IMR-90 (cell line): ENCODE results near the gene SFTPB. TPM values are rescaled to one million over a fixed set of nuclear protein-coding genes. Genes with fewer than 3 reads are reported as not detected.

Experiments
- ATAC-seq: fragments of 200-7000 bp; cut with Tn5 transposase; 2 replicates; pipeline ENCODE4 v1.9.1; 2020; ENCODE audit warnings: low read depth, mild to moderate bottlenecking, moderate library complexity
- BruUV-seq: library from RNA; stranded (reverse); fragments of 400-500 nt; replicated peaks from 2 replicates; lab custom pipeline; 2021; lab: Mats Ljungman, UMichigan
- CTCF ChIA-PET: fragments of 300-600 bp; formaldehyde crosslinking; extraction: SDS; loops from one replicate; lab custom pipeline; 2021; ENCODE audit warnings: antibody characterized with exemption; lab: Yijun Ruan, JAX
- POLR2A ChIA-PET: fragments of 300-600 bp; sonication (Branson Sonifier 250); formaldehyde crosslinking; loops from one replicate; lab custom pipeline; 2022; ENCODE audit warnings: antibody characterized with exemption; ENCODE audit not compliant: unreplicated experiment; lab: Charles Lee
- DNase-seq: peaks from one replicate; pipeline ENCODE4 v3.0.0; 2013
- H2AFZ ChIP-seq: replicated peaks from 2 replicates; pipeline ENCODE3; 2013; ENCODE audit warnings: low read length, mild to moderate bottlenecking; ENCODE audit not compliant: poor library complexity
- H2AK5ac ChIP-seq: 2 replicates; pipeline ENCODE4 v1.6.1; 2013; ENCODE audit warnings: low read depth, low read length, inconsistent platforms
- H2AK9ac ChIP-seq: replicated peaks from 2 replicates; pipeline ENCODE3; 2013; ENCODE audit warnings: mild to moderate bottlenecking, low read depth, low read length, moderate library complexity; ENCODE audit not compliant: poor library complexity
- H2BK120ac ChIP-seq: 2 replicates; pipeline ENCODE4 v1.6.1; 2013; ENCODE audit warnings: low read depth, low read length, inconsistent platforms
- H2BK15ac ChIP-seq: 3 replicates; pipeline ENCODE4 v1.6.1; 2013; ENCODE audit warnings: low read depth, low read length, inconsistent platforms
- H2BK20ac ChIP-seq: 2 replicates; pipeline ENCODE4 v1.6.1; 2013; ENCODE audit warnings: low read depth, mild to moderate bottlenecking, inconsistent platforms, low read length, moderate library complexity
- H2BK5ac ChIP-seq: 2 replicates; pipeline ENCODE4 v1.6.1; 2013; ENCODE audit warnings: mild to moderate bottlenecking, low read depth, low read length, inconsistent platforms; ENCODE audit not compliant: poor library complexity, severe bottlenecking
- H3K14ac ChIP-seq: replicated peaks from 2 replicates; pipeline ENCODE4 v1.6.1; 2013; ENCODE audit warnings: low read depth, low read length, inconsistent platforms
- H3K18ac ChIP-seq: 2 replicates; pipeline ENCODE4 v1.6.1; 2013; ENCODE audit warnings: low read depth, low read length, control low read depth
- H3K23ac ChIP-seq: 2 replicates; pipeline ENCODE4 v1.6.1; 2013; ENCODE audit warnings: low read depth, low read length, inconsistent platforms
- H3K27ac ChIP-seq: 2 replicates; pipeline ENCODE4 v1.5.1; 2013; ENCODE audit warnings: mild to moderate bottlenecking, control low read depth, low read length; ENCODE audit not compliant: insufficient read depth
- H3K27me3 ChIP-seq: 2 replicates; pipeline ENCODE4 v1.6.1; 2013; ENCODE audit warnings: low read length; ENCODE audit not compliant: control insufficient read depth, insufficient read depth
- H3K36me3 ChIP-seq: 2 replicates; pipeline ENCODE4 v1.6.1; 2013; ENCODE audit warnings: low read length, mixed read lengths; ENCODE audit not compliant: control insufficient read depth, insufficient read depth
- H3K4ac ChIP-seq: 2 replicates; pipeline ENCODE4 v1.6.1; 2013; ENCODE audit warnings: low read depth, low read length, inconsistent platforms
- H3K4me1 ChIP-seq: 2 replicates; pipeline ENCODE4 v1.6.1; 2013; ENCODE audit warnings: low read length, mixed read lengths; ENCODE audit not compliant: control insufficient read depth, insufficient read depth
- H3K4me2 ChIP-seq: 2 replicates; pipeline ENCODE4 v1.6.1; 2013; ENCODE audit warnings: low read depth, mild to moderate bottlenecking, control low read depth, low read length, moderate library complexity
- H3K4me3 ChIP-seq: 2 replicates; pipeline ENCODE4 v1.5.1; 2013; ENCODE audit warnings: low read depth, mild to moderate bottlenecking, control low read depth, low read length, moderate library complexity; ENCODE audit not compliant: insufficient read depth
- H3K56ac ChIP-seq: 2 replicates; pipeline ENCODE4 v1.6.1; 2013; ENCODE audit warnings: low read length, inconsistent platforms; ENCODE audit not compliant: insufficient read depth; ENCODE audit errors: extremely low read depth
- H3K79me1 ChIP-seq, 2 experiments: 2 replicates each; pipeline ENCODE4 v1.6.1; 2013; ENCODE audit warnings: low read length in 2 of 2, inconsistent platforms in 1 of 2, low read depth in 1 of 2
- H3K9ac ChIP-seq: 2 replicates; pipeline ENCODE4 v1.6.1; 2013; ENCODE audit warnings: low read depth, low read length, control low read depth
- H3K9me1 ChIP-seq: 2 replicates; pipeline ENCODE4 v1.6.1; 2013; ENCODE audit warnings: low read length, inconsistent platforms; ENCODE audit not compliant: insufficient read depth
- H3K9me3 ChIP-seq: 2 replicates; pipeline ENCODE4 v1.6.1; 2013; ENCODE audit warnings: low read length; ENCODE audit not compliant: control insufficient read depth, insufficient read depth
- H4K20me1 ChIP-seq: 2 replicates; pipeline ENCODE4 v1.6.1; 2013; ENCODE audit warnings: low read length, inconsistent platforms; ENCODE audit not compliant: insufficient read depth
- H4K5ac ChIP-seq: 2 replicates; pipeline ENCODE4 v1.6.1; 2013; ENCODE audit warnings: mild to moderate bottlenecking, low read depth, low read length, control low read depth
- H4K8ac ChIP-seq, 2 experiments: 2 replicates each; pipeline ENCODE4 v1.6.1; 2013; ENCODE audit warnings: low read depth in 2 of 2, low read length in 2 of 2, control low read depth in 1 of 2, inconsistent platforms in 1 of 2
- H4K91ac ChIP-seq: 2 replicates; pipeline ENCODE4 v1.6.1; 2013; ENCODE audit warnings: low read depth, low read length, inconsistent platforms; ENCODE audit not compliant: insufficient read depth
- ELK1 ChIP-seq: fragments of 150-350 bp; IDR thresholded peaks from 2 replicates; pipeline ENCODE4 v1.6.1; 2016; ENCODE audit warnings: low read depth, mild to moderate bottlenecking, low read length, moderate library complexity, borderline replicate concordance
- MXI1 ChIP-seq: IDR thresholded peaks from 2 replicates; pipeline ENCODE4 v1.6.1; 2012; ENCODE audit warnings: low read depth, mild to moderate bottlenecking, low read length, moderate library complexity, borderline replicate concordance
- NFE2L2 ChIP-seq: fragments of 150-350 bp; IDR thresholded peaks from 2 replicates; pipeline ENCODE4 v1.6.1; 2016; ENCODE audit warnings: low read depth, mild to moderate bottlenecking, low read length
- RCOR1 ChIP-seq: IDR thresholded peaks from 2 replicates; pipeline ENCODE4 v1.6.1; 2012; ENCODE audit warnings: mild to moderate bottlenecking, low read length, improper control_type of control experiment; ENCODE audit not compliant: insufficient replicate concordance
- SMC3 ChIP-seq: fragments of 150-350 bp; IDR thresholded peaks from 2 replicates; pipeline ENCODE4 v1.6.1; 2016; ENCODE audit warnings: low read depth, mild to moderate bottlenecking, antibody characterized with exemption, low read length, moderate library complexity
- USF2 ChIP-seq: fragments of 150-350 bp; IDR thresholded peaks from 2 replicates; pipeline ENCODE4 v1.6.1; 2017; ENCODE audit warnings: mild to moderate bottlenecking, antibody characterized with exemption, low read length, low read depth
- WGBS, 2 experiments: methylation state at CpG; one replicate each; pipeline versions ENCODE4 v1.1.5 to v1.1.7; 2013; ENCODE audit warnings: missing lambda C conversion rate in 2 of 2; ENCODE audit not compliant: insufficient read length in 1 of 2; ENCODE audit errors: extremely low coverage in 2 of 2; 5-methylcytosine and 5-hydroxymethylcytosine counted together
- dilution Hi-C: fragments of 300-500 bp; cut with HindIII; formaldehyde crosslinking; loops from one replicate; pipeline ENCODE4 v1.14.3; 2018; ENCODE audit warnings: low sequenced_read_pairs; ENCODE audit not compliant: unreplicated experiment
- in situ Hi-C: fragments of 300-500 bp; cut with MboI; formaldehyde crosslinking; loops from 3 replicates; pipeline ENCODE4 v1.14.3; 2019; ENCODE audit warnings: low sequenced_read_pairs, inconsistent platforms, mixed read lengths
- intact Hi-C: fragments of 100-400 bp; cut with micrococcal nuclease; formaldehyde crosslinking; loops from 2 replicates; pipeline ENCODE4 v1.10.0; 2022
- polyA plus RNA-seq, 3 experiments: library from polyadenylated mRNA; depleted of rRNA; stranded (reverse); fragments of >200 nt; gene quantifications; 2 replicates each; pipeline ENCODE4 v1.2.3, GENCODE V29; 2012; ENCODE audit warnings: low replicate concordance in 1 of 3
- total RNA-seq: library from RNA; depleted of rRNA; stranded (reverse); fragments of >200 nt; gene quantifications from 2 replicates; pipeline ENCODE4 v1.2.3, GENCODE V29; 2012

SFTPB gene
- total and polyA plus RNA-seq, 2 of the 4 experiments (the other 2 are of a cell fraction), result not detected

- no peak for TF ChIP-seq USF2
Observed at GRCh38 chr2:85706599-85707296, 38.7 kb upstream of the SFTPB start (continued).

GRCh38 chr2:85706063-85706462 lies 38.1 kb upstream of the SFTPB start:
- H4K20me1 ChIP-seq, result peaks cover 2% of the 10 kb centered on the region; the same call in 1 of the 2 replicates
- H4K5ac ChIP-seq, result no peak overlapping the region; the same call in 1 of the 2 replicates
- H3K79me1 ChIP-seq, result no peaks in the 10 kb centered on the region
- in situ Hi-C loops (loop anchor here (5.0 kb wide), 1 partner anchor 59 kb away; no protein-coding TSS in a partner anchor), dilution Hi-C loops (no loop called here), intact Hi-C loops (loop anchor here (5.0 kb wide), 1 partner anchor 284 kb away; no protein-coding TSS in a partner anchor)
- H4K91ac ChIP-seq, result peak overlapping the region; percentile 30
- CTCF ChIA-PET, result interaction anchor here (1.0 to 2.2 kb wide), 2 partner anchors 27 to 69 kb away, joined by 4 to 7 read pairs; no protein-coding TSS in a partner anchor
- 0 out of 2 replicates have a peak overlapping the region, but pooled peaks have one; percentile 32 for H3K14ac ChIP-seq
- TF ChIP-seq NFE2L2 (no peak), MXI1 (no peak), ELK1 (no peak), SMC3 (no peak), RCOR1 (no peak)
- H3K4ac ChIP-seq, result peak overlapping the region; percentile 90
- 17% methylated on average over 1 of the region's 6 CpGs; no CpG with 5 or more reads in 1 of the 2 experiments for WGBS, 2 experiments
- no peak for DNase-seq
- H3K18ac ChIP-seq, result 0 out of 2 replicates have a peak overlapping the region, but pooled peaks have one; percentile 9
- H3K9me1 ChIP-seq, result no peaks in the 10 kb centered on the region
- no peak overlapping the region for H3K27ac ChIP-seq
- peak overlapping the region; percentile 35 for H2BK20ac ChIP-seq
- POLR2A ChIA-PET, result interaction anchor here (0.6 kb wide), 1 partner anchor 182 kb away, joined by 3 read pairs; no protein-coding TSS in a partner anchor
- H2AFZ ChIP-seq, result no peak overlapping the region
- no peak overlapping the region for H3K9ac ChIP-seq
- H3K4me2 ChIP-seq, result no peak overlapping the region
- no peak overlapping the region for H3K56ac ChIP-seq
- no peaks in the 10 kb centered on the region for H3K9me3 ChIP-seq
- peak overlapping the region; percentile 67 for H2AK5ac ChIP-seq
- no peak for ATAC-seq
- peak overlapping the region in 1 of 2 experiments; percentile 15; a peak in 1 of 4 replicates for H4K8ac ChIP-seq
- no peaks in the 10 kb centered on the region; the same call in 1 of the 2 replicates for H3K27me3 ChIP-seq
- BruUV-seq, result no TSS peak
- H3K4me1 ChIP-seq, result peaks cover 20% of the 10 kb centered on the region
- no peak overlapping the region for H3K23ac ChIP-seq
- H3K36me3 ChIP-seq, result no peaks in the 10 kb centered on the region
- peak overlapping the region; percentile 43; the same call in 1 of the 3 replicates for H2BK15ac ChIP-seq
- no peak overlapping the region for H3K4me3 ChIP-seq
- H2BK5ac ChIP-seq, result no peak overlapping the region
- peak overlapping the region; percentile 91 for H2BK120ac ChIP-seq
- peak overlapping the region; percentile 20 for H2AK9ac ChIP-seq
